GM23338 (cell line): ENCODE data around the gene PACS2.

Source experiments
- EZH2 ChIP-seq: fragments of 200-600 bp; sonication (generic); IDR thresholded peaks from one replicate; pipeline ENCODE4 v1.8.0; 2017; ENCODE audit warnings: antibody characterized with exemption, mild to moderate bottlenecking, low read depth; ENCODE audit not compliant: unreplicated experiment
- JUNB ChIP-seq: IDR thresholded peaks from one replicate; pipeline ENCODE4 v1.6.1; 2016; ENCODE audit warnings: antibody characterized with exemption; ENCODE audit not compliant: unreplicated experiment
- POLR2AphosphoS5 ChIP-seq: IDR thresholded peaks from 2 replicates; pipeline ENCODE4 v1.6.1; 2016; ENCODE audit warnings: antibody characterized with exemption, low read depth
- TF ChIP-seq, protein P1 (sequence below), 2 experiments: fragments of 200-600 bp in 1 of 2; sonication (generic) in 1 of 2; conservative IDR thresholded peaks; 2 replicates each; pipeline versions ENCODE4 v1.5.1 to v1.6.1; 2016 to 2017; ENCODE audit warnings: antibody characterized with exemption in 2 of 2, low read depth in 2 of 2, mild to moderate bottlenecking in 2 of 2, moderate library complexity in 1 of 2

- TF ChIP-seq EZH2 (no peak), POLR2AphosphoS5 (no peak), JUNB (no peak)
- TF ChIP-seq, protein P1, sequence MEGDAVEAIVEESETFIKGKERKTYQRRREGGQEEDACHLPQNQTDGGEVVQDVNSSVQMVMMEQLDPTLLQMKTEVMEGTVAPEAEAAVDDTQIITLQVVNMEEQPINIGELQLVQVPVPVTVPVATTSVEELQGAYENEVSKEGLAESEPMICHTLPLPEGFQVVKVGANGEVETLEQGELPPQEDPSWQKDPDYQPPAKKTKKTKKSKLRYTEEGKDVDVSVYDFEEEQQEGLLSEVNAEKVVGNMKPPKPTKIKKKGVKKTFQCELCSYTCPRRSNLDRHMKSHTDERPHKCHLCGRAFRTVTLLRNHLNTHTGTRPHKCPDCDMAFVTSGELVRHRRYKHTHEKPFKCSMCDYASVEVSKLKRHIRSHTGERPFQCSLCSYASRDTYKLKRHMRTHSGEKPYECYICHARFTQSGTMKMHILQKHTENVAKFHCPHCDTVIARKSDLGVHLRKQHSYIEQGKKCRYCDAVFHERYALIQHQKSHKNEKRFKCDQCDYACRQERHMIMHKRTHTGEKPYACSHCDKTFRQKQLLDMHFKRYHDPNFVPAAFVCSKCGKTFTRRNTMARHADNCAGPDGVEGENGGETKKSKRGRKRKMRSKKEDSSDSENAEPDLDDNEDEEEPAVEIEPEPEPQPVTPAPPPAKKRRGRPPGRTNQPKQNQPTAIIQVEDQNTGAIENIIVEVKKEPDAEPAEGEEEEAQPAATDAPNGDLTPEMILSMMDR (conservative IDR thresholded peaks at IDR 0.05; ENCODE audit: low read depth in 2 of 2) = no peak
These were observed 17.9 kb downstream of the PACS2 start for GRCh38 chr14:105332350-105332874.
